Measurements from ENCODE around the gene ZDHHC9. TPM values are rescaled to one million over a fixed set of nuclear protein-coding genes. Genes with fewer than 3 reads are reported as not detected.

Gene ZDHHC9
- total RNA-seq, 4 donors from 2014 or later, result 23.4 to 61.0 (median 31.7) TPM

DNA sequence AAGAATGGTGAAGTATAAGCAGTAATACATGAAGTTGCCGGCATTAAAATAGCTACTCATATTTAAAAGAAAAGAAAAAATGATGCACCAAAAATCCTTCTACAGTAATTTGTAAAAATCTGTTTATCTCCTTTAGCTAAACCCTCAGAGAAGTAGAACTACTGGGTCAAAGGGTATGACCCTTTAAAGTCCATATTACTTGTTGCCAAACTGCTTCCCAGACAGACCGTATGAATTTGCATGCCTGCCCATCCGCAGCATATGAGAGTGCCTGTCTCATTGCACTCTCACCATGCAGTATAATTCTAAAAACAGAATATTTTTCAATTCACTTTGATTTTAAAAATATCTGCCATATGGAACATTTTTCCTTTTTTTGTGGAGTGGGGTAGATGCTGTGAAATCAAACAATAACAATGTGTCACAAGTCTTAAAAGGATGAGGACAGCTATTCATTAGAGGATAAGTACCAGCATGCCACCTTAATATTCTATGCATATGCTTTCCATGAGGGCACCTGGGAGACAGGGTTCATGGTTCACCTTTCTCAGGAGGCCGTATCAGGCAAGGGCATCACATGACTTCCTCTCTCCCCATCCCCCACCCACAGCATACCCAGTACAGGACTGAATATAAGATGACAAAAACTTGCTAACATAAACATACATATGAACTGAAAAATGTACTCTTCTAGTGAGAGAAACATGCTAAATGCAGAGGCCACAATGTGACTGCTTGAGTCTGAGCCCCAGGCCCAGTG is 17.8 kb downstream of the ZDHHC9 start:
- TF ChIP-seq, protein P1, sequence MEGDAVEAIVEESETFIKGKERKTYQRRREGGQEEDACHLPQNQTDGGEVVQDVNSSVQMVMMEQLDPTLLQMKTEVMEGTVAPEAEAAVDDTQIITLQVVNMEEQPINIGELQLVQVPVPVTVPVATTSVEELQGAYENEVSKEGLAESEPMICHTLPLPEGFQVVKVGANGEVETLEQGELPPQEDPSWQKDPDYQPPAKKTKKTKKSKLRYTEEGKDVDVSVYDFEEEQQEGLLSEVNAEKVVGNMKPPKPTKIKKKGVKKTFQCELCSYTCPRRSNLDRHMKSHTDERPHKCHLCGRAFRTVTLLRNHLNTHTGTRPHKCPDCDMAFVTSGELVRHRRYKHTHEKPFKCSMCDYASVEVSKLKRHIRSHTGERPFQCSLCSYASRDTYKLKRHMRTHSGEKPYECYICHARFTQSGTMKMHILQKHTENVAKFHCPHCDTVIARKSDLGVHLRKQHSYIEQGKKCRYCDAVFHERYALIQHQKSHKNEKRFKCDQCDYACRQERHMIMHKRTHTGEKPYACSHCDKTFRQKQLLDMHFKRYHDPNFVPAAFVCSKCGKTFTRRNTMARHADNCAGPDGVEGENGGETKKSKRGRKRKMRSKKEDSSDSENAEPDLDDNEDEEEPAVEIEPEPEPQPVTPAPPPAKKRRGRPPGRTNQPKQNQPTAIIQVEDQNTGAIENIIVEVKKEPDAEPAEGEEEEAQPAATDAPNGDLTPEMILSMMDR (IDR thresholded peaks at IDR 0.05; ENCODE audit: low read depth), result no peak

DNA sequence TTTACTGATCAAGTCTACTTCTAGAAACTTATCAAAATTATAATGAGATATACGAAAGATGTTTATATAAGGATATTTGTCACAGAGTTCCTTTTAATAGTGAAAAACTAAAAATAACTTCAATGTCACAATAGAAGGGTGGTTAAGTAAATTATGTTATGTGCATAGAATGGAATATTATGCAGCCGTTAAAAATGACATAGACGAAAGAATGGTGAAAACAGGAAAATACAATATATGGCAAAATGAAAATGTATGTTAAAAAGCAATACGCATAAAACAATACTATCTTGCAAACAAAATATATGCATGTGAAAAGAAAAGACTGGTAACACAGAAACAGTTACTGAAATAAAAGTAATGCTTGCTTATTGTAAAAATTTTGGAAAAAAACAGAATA is 19.1 kb downstream of the ZDHHC9 start:
- TF ChIP-seq, protein P1 (IDR thresholded peaks at IDR 0.05; ENCODE audit: low read depth), result no peak

DNA sequence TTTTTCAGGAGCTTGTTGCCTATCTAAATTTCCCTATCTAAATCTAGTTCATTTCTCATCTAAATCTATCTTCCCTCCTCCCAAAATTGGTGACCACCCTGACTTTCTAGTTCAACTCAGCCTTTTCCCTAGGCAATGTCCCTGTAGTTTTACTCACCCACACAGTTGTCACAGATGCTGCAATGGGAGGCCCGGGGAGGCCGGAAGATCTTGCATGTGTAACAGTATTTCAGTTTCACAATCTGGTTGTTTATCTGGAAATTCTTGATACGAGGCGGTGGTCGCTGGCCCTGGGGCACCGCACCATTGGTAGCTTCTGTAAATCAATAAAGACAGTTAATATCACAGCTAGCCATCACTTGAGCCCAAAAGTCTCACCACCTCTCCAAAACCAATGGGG is 20.2 kb downstream of the ZDHHC9 start:
- TF ChIP-seq, protein P1 (IDR thresholded peaks at IDR 0.05; ENCODE audit: low read depth), result no peak

DNA sequence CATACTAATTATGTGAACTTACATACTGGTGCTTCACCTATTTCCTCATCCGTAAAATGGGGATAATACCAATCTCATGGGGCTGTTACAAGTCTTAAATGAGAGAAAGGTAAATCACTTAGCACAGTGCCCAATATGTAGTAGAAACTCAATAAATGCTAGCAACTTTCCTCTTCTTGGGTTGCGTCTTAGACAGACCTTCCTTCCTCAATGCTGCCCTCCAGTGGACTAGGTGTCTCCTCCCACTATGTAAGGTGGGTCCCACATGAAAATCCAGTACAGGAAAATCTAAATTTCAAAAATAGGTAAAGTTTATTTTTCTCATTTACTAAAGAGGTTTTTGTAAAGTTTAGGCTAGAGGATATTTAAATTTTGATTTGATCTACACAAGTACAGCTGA is 20.6 kb downstream of the ZDHHC9 start:
- TF ChIP-seq, protein P1 (IDR thresholded peaks at IDR 0.05; ENCODE audit: low read depth), result no peak

DNA sequence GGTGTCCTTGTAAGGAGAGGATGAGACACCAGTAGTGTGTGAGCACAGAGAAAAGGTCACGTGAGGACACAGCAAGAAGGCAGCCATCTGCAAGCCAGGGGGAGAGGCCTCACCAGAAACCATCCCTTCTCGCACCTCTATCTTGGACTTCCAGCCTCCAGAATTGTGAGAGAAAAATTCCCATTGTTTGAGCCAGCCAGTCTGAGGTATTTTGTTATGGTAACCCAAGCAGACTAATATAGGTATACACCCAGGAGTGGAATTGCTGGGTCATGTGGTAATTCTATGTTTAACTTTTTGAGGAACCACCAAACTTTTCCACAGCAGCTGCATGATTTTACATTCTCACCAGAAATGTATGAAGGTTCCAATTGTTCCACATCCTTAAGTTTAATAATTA is 25.6 kb downstream of the ZDHHC9 start:
- TF ChIP-seq, protein P1 (IDR thresholded peaks at IDR 0.05; ENCODE audit: low read depth), result no peak

DNA sequence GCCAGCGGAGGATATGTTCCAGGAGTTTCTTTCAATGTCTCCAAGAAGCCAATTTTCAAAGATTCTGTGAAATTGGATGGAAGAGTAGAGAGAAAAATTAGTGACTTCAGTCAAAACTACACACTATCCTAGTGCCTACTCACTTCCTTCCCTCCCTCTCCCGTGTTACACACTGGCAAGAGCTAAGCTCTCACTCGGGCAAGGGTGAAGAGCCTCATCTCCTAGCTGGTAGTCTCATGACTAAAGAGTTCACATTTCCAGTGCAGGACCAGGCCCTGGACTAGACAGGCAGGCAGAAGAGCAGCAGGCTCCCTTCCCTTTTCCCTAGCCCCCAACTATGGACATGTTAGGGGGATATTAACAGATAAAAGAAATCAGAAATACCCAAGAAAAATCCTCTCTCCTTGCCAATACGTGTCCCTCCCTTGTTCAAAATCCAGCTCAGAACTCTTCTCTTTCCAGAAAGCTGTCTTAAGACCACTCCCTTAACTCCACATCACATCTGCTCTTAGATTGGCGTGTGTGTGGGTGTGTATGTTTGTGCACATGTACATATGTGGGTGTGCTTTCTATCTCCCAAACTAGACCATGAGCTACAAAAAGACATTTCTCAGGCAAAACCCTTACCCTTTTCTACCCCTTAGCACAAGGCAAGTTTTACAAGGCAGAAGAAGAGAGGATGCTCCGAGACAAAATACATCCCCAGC is 29.9 kb downstream of the ZDHHC9 start:
- TF ChIP-seq, protein P1 (IDR thresholded peaks at IDR 0.05; ENCODE audit: low read depth), result no peak
